NT2/D1 (cell line): ENCODE measurements around the gene SCUBE3.

Experiments
- YY1 ChIP-seq: IDR thresholded peaks from 2 replicates; pipeline ENCODE4 v1.6.1; 2011; ENCODE audit not compliant: insufficient read length, insufficient read depth
- ZNF274 ChIP-seq: IDR thresholded peaks from 2 replicates; pipeline ENCODE4 v1.6.1; 2011; ENCODE audit warnings: mild to moderate bottlenecking, low read depth, low read length

GRCh38 chr6:35164868-35165267 lies 48.9 kb upstream of the SCUBE3 start:
- TF ChIP-seq ZNF274, result no peak
- no peak for TF ChIP-seq YY1
